Memory B cell (primary cell): ENCODE data around the gene CRELD2.

Experiments
- ATAC-seq: fragments of 150-1000 bp; cut with Tn5 transposase; 2 replicates; pipeline ENCODE4 v1.10.0; 2021; ENCODE audit warnings: low read depth, mild to moderate bottlenecking, moderate library complexity
- DNase-seq, 2 donors: peaks; one replicate each; pipeline ENCODE4 v3.0.0; 2022; ENCODE audit warnings: low spot score in 2 of 2
- H3K27ac Mint-ChIP-seq: one replicate; pipeline ENCODE4 v1.8.0; 2022; ENCODE audit warnings: mild to moderate bottlenecking, moderate library complexity, mixed read lengths
- H3K27me3 Mint-ChIP-seq: one replicate; pipeline ENCODE4 v1.8.0; 2022; ENCODE audit warnings: mixed read lengths
- H3K36me3 Mint-ChIP-seq: one replicate; pipeline ENCODE4 v1.8.0; 2022; ENCODE audit warnings: mild to moderate bottlenecking, mixed read lengths
- H3K4me1 Mint-ChIP-seq: one replicate; pipeline ENCODE4 v1.8.0; 2022; ENCODE audit warnings: mixed read lengths
- H3K4me3 Mint-ChIP-seq: one replicate; pipeline ENCODE4 v1.8.0; 2022; ENCODE audit warnings: mild to moderate bottlenecking, moderate library complexity, mixed read lengths
- H3K9me3 Mint-ChIP-seq: one replicate; pipeline ENCODE4 v1.8.0; 2022; ENCODE audit warnings: mixed read lengths

Gene CRELD2

GRCh38 chr22:49954991-49955580 lies 36.7 kb downstream of the CRELD2 start:
- no peaks in the 10 kb centered on the region for H3K9me3 Mint-ChIP-seq
- no peak overlapping the region for H3K4me3 Mint-ChIP-seq
- H3K27ac Mint-ChIP-seq, result no peak overlapping the region
- H3K4me1 Mint-ChIP-seq, result peaks cover 15% of the 10 kb centered on the region
- ATAC-seq (no peak), DNase-seq (no peak)
- H3K27me3 Mint-ChIP-seq, result no peaks in the 10 kb centered on the region
- no peaks in the 10 kb centered on the region for H3K36me3 Mint-ChIP-seq

GRCh38 chr22:49955581-49956417 lies 37.4 kb downstream of the CRELD2 start:
- DNase-seq (no peak), ATAC-seq (no peak)
- Mint-ChIP-seq H3K27ac (no peak overlapping the region), H3K9me3 (no peaks in the 10 kb centered on the region), H3K36me3 (no peaks in the 10 kb centered on the region), H3K4me1 (peaks cover 15% of the 10 kb centered on the region), H3K4me3 (no peak overlapping the region), H3K27me3 (no peaks in the 10 kb centered on the region)

GRCh38 chr22:49956418-49956770 lies 38.0 kb downstream of the CRELD2 start:
- no peak for ATAC-seq
- H3K4me1 Mint-ChIP-seq, result peaks cover 12% of the 10 kb centered on the region
- no peaks in the 10 kb centered on the region for H3K9me3 Mint-ChIP-seq
- DNase-seq, result no peak
- no peak overlapping the region for H3K4me3 Mint-ChIP-seq
- H3K36me3 Mint-ChIP-seq, result no peaks in the 10 kb centered on the region
- H3K27me3 Mint-ChIP-seq, result no peaks in the 10 kb centered on the region
- H3K27ac Mint-ChIP-seq, result no peak overlapping the region

- no peaks in the 10 kb centered on the region for H3K9me3 Mint-ChIP-seq
- H3K4me1 Mint-ChIP-seq, result peaks cover 12% of the 10 kb centered on the region
- no peak overlapping the region for H3K27ac Mint-ChIP-seq
- no peak overlapping the region for H3K4me3 Mint-ChIP-seq
- peaks cover 4% of the 10 kb centered on the region for H3K36me3 Mint-ChIP-seq
- no peaks in the 10 kb centered on the region for H3K27me3 Mint-ChIP-seq
- ATAC-seq (no peak), DNase-seq (no peak)
Measured at GRCh38 chr22:49956914-49957825, 38.7 kb downstream of the CRELD2 start.

GRCh38 chr22:49957826-49958365 lies 39.5 kb downstream of the CRELD2 start:
- peaks cover 12% of the 10 kb centered on the region for H3K4me1 Mint-ChIP-seq
- H3K9me3 Mint-ChIP-seq, result no peaks in the 10 kb centered on the region
- H3K27ac Mint-ChIP-seq, result no peak overlapping the region

GRCh38 chr22:49958366-49958921 lies 40.0 kb downstream of the CRELD2 start:
- peaks cover 14% of the 10 kb centered on the region for H3K4me1 Mint-ChIP-seq

More at GRCh38 chr22:49957826-49958365, 39.5 kb downstream of the CRELD2 start:
- DNase-seq (no peak), ATAC-seq (no peak)
- H3K4me3 Mint-ChIP-seq, result no peak overlapping the region
- peaks cover 4% of the 10 kb centered on the region for H3K36me3 Mint-ChIP-seq
- no peaks in the 10 kb centered on the region for H3K27me3 Mint-ChIP-seq

GRCh38 chr22:49958931-49959781 lies 40.7 kb downstream of the CRELD2 start:
- H3K27ac Mint-ChIP-seq, result peak overlapping the region; percentile 87
- peaks cover 20% of the 10 kb centered on the region for H3K4me1 Mint-ChIP-seq
- no peaks in the 10 kb centered on the region for H3K9me3 Mint-ChIP-seq
- peaks cover 4% of the 10 kb centered on the region for H3K36me3 Mint-ChIP-seq
- DNase-seq, result no peak
- peak overlapping the region; percentile 81 for H3K4me3 Mint-ChIP-seq
- no peaks in the 10 kb centered on the region for H3K27me3 Mint-ChIP-seq
- ATAC-seq, result no peak

More at GRCh38 chr22:49958366-49958921, 40.0 kb downstream of the CRELD2 start:
- no peaks in the 10 kb centered on the region for H3K9me3 Mint-ChIP-seq
- H3K27me3 Mint-ChIP-seq, result no peaks in the 10 kb centered on the region
- peak overlapping the region; percentile 81 for H3K4me3 Mint-ChIP-seq
- ATAC-seq (no peak), DNase-seq (no peak)
- H3K27ac Mint-ChIP-seq, result peak overlapping the region; percentile 87
- peaks cover 4% of the 10 kb centered on the region for H3K36me3 Mint-ChIP-seq

- Mint-ChIP-seq H3K9me3 (no peaks in the 10 kb centered on the region), H3K4me1 (peaks cover 24% of the 10 kb centered on the region), H3K27me3 (no peaks in the 10 kb centered on the region), H3K27ac (peak overlapping the region; percentile 85), H3K36me3 (peaks cover 4% of the 10 kb centered on the region), H3K4me3 (peak overlapping the region; percentile 81)
- DNase-seq (no peak), ATAC-seq (peak; percentile 16)
Measured at GRCh38 chr22:49959782-49960158, 41.3 kb downstream of the CRELD2 start.

GRCh38 chr22:49960159-49961004 lies 41.9 kb downstream of the CRELD2 start, which contains the start of gene PIM3:
TSS of gene PIM3 (plus strand) at chr22:49960772. CDS start at chr22:49960948, 176 bp downstream.
- Mint-ChIP-seq H3K27me3 (no peaks in the 10 kb centered on the region), H3K27ac (peak within 1 kb of the TSS; percentile 96), H3K4me1 (peaks cover 26% of the 10 kb centered on the region)

GRCh38 chr22:49961005-49961600 lies 42.7 kb downstream of the CRELD2 start:
- ATAC-seq (no peak), DNase-seq (peak in 1 of 2 donors; percentile 59)
- H3K27ac Mint-ChIP-seq, result peak overlapping the region; percentile 96
- H3K4me3 Mint-ChIP-seq, result peak overlapping the region; percentile 89
- no peaks in the 10 kb centered on the region for H3K27me3 Mint-ChIP-seq
- peaks cover 28% of the 10 kb centered on the region for H3K4me1 Mint-ChIP-seq
- H3K36me3 Mint-ChIP-seq, result peaks cover 4% of the 10 kb centered on the region
- H3K9me3 Mint-ChIP-seq, result no peaks in the 10 kb centered on the region

More at GRCh38 chr22:49960159-49961004, 41.9 kb downstream of the CRELD2 start, which contains the start of gene PIM3:
- Mint-ChIP-seq H3K4me3 (peak within 1 kb of the TSS; percentile 89), H3K9me3 (no peaks in the 10 kb centered on the region), H3K36me3 (peaks cover 4% of the 10 kb centered on the region)
- peak; percentile 91 to 93 for DNase-seq
- ATAC-seq, result peak; percentile 73

- no peaks in the 10 kb centered on the region for H3K9me3 Mint-ChIP-seq
- peak overlapping the region; percentile 96 for H3K27ac Mint-ChIP-seq
- H3K27me3 Mint-ChIP-seq, result no peaks in the 10 kb centered on the region
- peaks cover 4% of the 10 kb centered on the region for H3K36me3 Mint-ChIP-seq
- ATAC-seq (no peak), DNase-seq (peak in 1 of 2 donors; percentile 51)
- H3K4me3 Mint-ChIP-seq, result peak overlapping the region; percentile 89
- H3K4me1 Mint-ChIP-seq, result peaks cover 31% of the 10 kb centered on the region
Measured at GRCh38 chr22:49961601-49962011, 43.2 kb downstream of the CRELD2 start.
